ENCODE data around the gene SNX32.

Gene SNX32

GRCh38 chr11:65871811-65872548 is 38.2 kb downstream of the SNX32 start:
- H3K4me2 ChIP-seq (ENCODE audit: low read depth, low read length): no peak overlapping the region
- no peak for DNase-seq
- no peaks in the 10 kb centered on the region for H4K20me1 ChIP-seq (ENCODE audit: insufficient read depth, low read length)
- no peaks in the 10 kb centered on the region for H3K36me3 ChIP-seq (replicated peaks; ENCODE audit: insufficient read depth, low read length)
- no peaks in the 10 kb centered on the region for H3K79me2 ChIP-seq (ENCODE audit: low read length)
- no peaks in the 10 kb centered on the region; the same call in 1 of the 2 replicates for H3F3A ChIP-seq (ENCODE audit: insufficient read depth, low read length)
- H3K4me1 ChIP-seq (ENCODE audit: low read length): 0 out of 2 replicates have a peak, but pooled peaks cover 4% of the 10 kb centered on the region
- H2AFZ ChIP-seq (ENCODE audit: low read length): no peak overlapping the region
- H3K9me3 ChIP-seq (replicated peaks; ENCODE audit: insufficient read depth, low read length): no peaks in the 10 kb centered on the region
- H3K27ac ChIP-seq (ENCODE audit: low read length): no peak overlapping the region
- no peak overlapping the region for H3K4me3 ChIP-seq (ENCODE audit: low read length)
- no peak overlapping the region for H3K9ac ChIP-seq (ENCODE audit: low read length)
- no peak for TF ChIP-seq CTCF (IDR thresholded peaks at IDR 0.05; ENCODE audit: low read length)
- TF ChIP-seq EZH2 (optimal IDR thresholded peaks at IDR 0.05; ENCODE audit: low read depth, low read length): no peak
- no peak for TF ChIP-seq EZH2phosphoT487 (IDR thresholded peaks at IDR 0.05; ENCODE audit: low read length)
- no peaks in the 10 kb centered on the region for H3K9me2 ChIP-seq (replicated peaks; ENCODE audit: insufficient read depth, low read length)
- H3K27me3 ChIP-seq (replicated peaks; ENCODE audit: insufficient read depth, low read length): no peaks in the 10 kb centered on the region

DNA sequence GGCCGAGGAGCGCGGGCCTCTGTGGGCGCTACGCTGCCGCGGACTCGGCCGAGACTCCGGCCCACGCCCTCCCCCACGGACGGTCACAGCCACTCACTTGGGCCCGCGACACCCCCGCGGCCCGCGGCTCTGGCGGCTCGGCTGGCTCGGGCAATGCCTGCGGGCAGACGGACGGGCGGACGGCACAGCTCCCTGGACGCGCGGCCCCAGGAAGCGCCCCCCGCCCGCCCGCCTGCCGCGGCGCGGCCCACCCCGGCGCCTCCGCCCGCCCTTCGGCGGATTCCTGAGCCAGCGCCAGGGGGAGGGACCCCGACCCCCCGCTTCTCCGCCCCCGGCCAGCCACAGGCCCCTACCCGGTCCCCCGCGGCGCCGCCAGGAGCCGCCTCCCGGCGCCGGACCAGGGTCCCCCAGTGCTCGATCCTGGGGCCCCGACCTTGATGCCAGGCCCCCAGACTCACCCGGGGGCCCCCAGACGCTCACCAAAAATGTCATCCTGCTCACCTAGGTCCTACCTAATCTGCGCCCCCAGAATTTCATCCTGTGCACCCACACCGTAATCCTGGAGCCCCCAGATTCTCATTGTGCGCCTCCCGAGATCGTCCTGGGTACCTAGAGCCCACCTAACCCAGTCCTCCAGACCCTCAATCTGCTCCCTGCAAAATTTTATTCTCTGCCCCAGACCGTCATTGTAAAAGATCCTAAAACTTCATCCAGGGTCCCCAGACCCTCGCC is 39.0 kb downstream of the SNX32 start, which contains the start of gene EFEMP2:
TSS of gene EFEMP2 (minus strand) at position 215 of the 732 bp plus-strand sequence. CDS start 446 bp downstream, outside the sequence.
- Histone ChIP-seq H3K36me3 (replicated peaks; ENCODE audit: insufficient read depth, low read length) (no peaks in the 10 kb centered on the region), H3K9me3 (replicated peaks; ENCODE audit: insufficient read depth, low read length) (no peaks in the 10 kb centered on the region), H3K27ac (ENCODE audit: low read length) (peak within 1 kb of the TSS; percentile 40; the same call in 1 of the 2 replicates), H3K4me3 (ENCODE audit: low read length) (peak within 1 kb of the TSS; percentile 73), H2AFZ (ENCODE audit: low read length) (peak within 1 kb of the TSS; percentile 90), H3K79me2 (ENCODE audit: low read length) (no peaks in the 10 kb centered on the region), H3K27me3 (replicated peaks; ENCODE audit: insufficient read depth, low read length) (no peaks in the 10 kb centered on the region), H4K20me1 (ENCODE audit: insufficient read depth, low read length) (no peaks in the 10 kb centered on the region), H3F3A (ENCODE audit: insufficient read depth, low read length) (no peaks in the 10 kb centered on the region), H3K4me2 (ENCODE audit: low read depth, low read length) (peak within 1 kb of the TSS; percentile 97), H3K9me2 (replicated peaks; ENCODE audit: insufficient read depth, low read length) (no peaks in the 10 kb centered on the region), H3K4me1 (ENCODE audit: low read length) (0 out of 2 replicates have a peak, but pooled peaks cover 4% of the 10 kb centered on the region), H3K9ac (ENCODE audit: low read length) (peak within 1 kb of the TSS; percentile 50; the same call in 1 of the 2 replicates)
- TF ChIP-seq EZH2phosphoT487 (IDR thresholded peaks at IDR 0.05; ENCODE audit: low read length): no peak
- no peak for TF ChIP-seq CTCF (IDR thresholded peaks at IDR 0.05; ENCODE audit: low read length)
- TF ChIP-seq EZH2 (optimal IDR thresholded peaks at IDR 0.05; ENCODE audit: low read depth, low read length): no peak
- no peak for DNase-seq

- Histone ChIP-seq H3K27me3 (replicated peaks; ENCODE audit: insufficient read depth, low read length) (no peaks in the 10 kb centered on the region), H2AFZ (ENCODE audit: low read length) (peak overlapping the region; percentile 90), H3F3A (ENCODE audit: insufficient read depth, low read length) (no peaks in the 10 kb centered on the region), H3K9me2 (replicated peaks; ENCODE audit: insufficient read depth, low read length) (no peaks in the 10 kb centered on the region), H3K9me3 (replicated peaks; ENCODE audit: insufficient read depth, low read length) (no peaks in the 10 kb centered on the region), H3K9ac (ENCODE audit: low read length) (peak overlapping the region; percentile 50; the same call in 1 of the 2 replicates), H3K27ac (ENCODE audit: low read length) (peak overlapping the region; percentile 40; the same call in 1 of the 2 replicates), H4K20me1 (ENCODE audit: insufficient read depth, low read length) (no peaks in the 10 kb centered on the region), H3K36me3 (replicated peaks; ENCODE audit: insufficient read depth, low read length) (no peaks in the 10 kb centered on the region), H3K4me2 (ENCODE audit: low read depth, low read length) (peak overlapping the region; percentile 97), H3K4me3 (ENCODE audit: low read length) (peak overlapping the region; percentile 73), H3K79me2 (ENCODE audit: low read length) (no peaks in the 10 kb centered on the region), H3K4me1 (ENCODE audit: low read length) (0 out of 2 replicates have a peak, but pooled peaks cover 5% of the 10 kb centered on the region)
- no peak for TF ChIP-seq CTCF (IDR thresholded peaks at IDR 0.05; ENCODE audit: low read length)
- TF ChIP-seq EZH2phosphoT487 (IDR thresholded peaks at IDR 0.05; ENCODE audit: low read length): no peak
- peak; percentile 91 for DNase-seq
These were observed 39.8 kb downstream of the SNX32 start for GRCh38 chr11:65873318-65874156.
